Measurements from ENCODE around the gene DDX31.

The DDX31 gene

DNA sequence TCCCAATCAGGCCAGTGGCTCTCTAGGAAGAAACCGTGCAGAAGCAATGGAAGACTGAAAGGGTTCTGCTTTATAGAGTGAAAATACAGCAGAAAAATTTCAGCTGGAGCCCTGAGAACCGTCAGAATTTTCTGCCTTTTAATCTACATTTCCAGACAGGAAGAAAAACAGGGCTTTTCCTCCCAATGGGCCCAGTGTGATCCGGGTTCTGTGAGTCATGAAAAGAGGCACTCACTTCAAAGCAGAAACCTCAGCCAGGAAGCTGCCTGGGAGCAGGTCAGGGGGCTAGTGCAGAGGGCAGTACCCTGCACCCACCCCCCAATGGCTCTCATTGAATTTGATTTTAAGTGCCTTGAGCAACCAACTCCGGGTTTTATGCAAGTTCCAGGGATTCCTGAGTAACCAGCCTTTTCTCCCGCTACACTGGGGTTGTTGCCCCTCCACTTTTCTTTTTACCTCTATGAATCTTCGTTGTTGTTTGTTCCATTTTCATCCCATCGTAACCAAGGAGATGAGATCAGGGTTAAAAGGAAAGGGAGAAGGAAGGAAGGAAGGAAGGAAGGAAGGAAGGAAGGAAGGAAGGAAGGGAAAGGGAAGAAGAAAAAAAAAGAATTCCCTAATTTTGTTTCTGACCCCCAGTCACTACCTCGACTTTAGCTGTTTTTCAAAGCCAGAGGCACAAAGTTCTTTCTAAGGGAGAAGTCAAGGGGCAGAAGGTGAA is 86.0 kb downstream of the DDX31 start:
- TF ChIP-seq, protein P1, sequence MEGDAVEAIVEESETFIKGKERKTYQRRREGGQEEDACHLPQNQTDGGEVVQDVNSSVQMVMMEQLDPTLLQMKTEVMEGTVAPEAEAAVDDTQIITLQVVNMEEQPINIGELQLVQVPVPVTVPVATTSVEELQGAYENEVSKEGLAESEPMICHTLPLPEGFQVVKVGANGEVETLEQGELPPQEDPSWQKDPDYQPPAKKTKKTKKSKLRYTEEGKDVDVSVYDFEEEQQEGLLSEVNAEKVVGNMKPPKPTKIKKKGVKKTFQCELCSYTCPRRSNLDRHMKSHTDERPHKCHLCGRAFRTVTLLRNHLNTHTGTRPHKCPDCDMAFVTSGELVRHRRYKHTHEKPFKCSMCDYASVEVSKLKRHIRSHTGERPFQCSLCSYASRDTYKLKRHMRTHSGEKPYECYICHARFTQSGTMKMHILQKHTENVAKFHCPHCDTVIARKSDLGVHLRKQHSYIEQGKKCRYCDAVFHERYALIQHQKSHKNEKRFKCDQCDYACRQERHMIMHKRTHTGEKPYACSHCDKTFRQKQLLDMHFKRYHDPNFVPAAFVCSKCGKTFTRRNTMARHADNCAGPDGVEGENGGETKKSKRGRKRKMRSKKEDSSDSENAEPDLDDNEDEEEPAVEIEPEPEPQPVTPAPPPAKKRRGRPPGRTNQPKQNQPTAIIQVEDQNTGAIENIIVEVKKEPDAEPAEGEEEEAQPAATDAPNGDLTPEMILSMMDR (IDR thresholded peaks at IDR 0.05; ENCODE audit: low read depth, low read length, missing control alignments): no peak
- no peak overlapping the region for H3K4me3 ChIP-seq (ENCODE audit: low read depth, low read length)
- no peak for DNase-seq (ENCODE audit: low read depth)

DNA sequence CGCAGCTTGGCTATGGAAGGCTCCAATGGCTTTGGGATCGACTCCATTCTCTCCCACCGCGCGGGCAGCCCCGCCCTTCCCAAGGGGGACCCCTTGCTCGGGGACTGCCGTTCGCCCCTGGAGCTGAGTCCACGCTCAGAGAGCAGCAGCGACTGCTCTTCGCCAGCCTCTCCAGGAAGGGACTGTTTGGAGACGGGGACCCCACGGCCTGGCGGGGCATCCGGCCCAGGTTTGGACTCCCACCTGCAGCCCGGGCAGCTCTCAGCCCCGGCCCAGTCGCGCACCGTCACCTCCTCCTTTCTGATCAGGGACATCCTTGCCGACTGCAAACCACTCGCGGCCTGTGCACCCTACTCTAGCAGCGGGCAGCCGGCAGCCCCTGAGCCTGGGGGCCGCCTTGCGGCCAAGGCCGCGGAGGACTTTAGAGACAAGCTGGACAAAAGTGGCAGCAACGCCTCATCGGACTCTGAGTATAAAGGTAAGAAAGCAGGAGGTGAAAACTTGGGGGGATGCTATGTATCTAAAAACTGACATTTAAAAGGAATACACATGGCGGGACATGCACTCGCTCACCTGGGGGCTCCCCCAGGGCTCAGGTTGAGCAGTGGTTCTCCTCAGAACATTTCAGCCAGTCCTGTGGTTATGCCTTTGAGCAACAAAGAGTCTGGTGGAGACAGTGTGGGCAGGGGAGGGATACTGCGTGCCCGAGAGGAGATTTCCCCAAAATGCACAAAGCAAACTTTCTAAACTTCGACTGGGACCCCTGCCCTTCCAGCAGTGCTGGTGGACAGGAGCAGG is 86.8 kb downstream of the DDX31 start:
- TF ChIP-seq, protein P1 (IDR thresholded peaks at IDR 0.05; ENCODE audit: low read depth, low read length, missing control alignments): no peak

DNA sequence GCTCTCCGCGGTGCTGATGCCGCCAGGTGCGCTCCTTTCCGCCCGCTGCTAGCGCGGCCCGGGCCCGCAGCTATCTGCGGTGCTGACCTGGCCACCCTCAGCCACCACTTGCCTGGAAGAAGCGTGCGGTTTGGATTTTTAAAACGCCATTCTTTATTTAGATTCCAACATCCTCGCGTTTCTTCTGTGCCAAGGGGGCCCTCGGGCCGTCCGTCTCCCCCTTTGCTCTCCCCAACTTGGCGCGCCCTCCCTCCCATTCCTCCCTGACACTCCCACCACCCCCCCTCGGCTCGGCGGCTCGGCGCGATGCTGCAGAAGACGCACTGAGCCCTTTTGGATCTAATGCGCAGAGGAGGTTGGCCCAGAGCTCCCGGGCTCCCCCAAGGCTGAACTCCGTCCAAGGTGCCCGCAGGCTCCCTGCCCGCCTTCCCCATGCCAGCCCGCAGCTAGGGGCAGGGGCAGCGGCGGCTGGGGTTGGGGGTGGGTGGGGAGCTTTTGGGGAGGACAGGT is 87.5 kb downstream of the DDX31 start, which contains the start of gene BARHL1:
Gene BARHL1, plus strand, starts transcription at position 331 of the 510 bp plus-strand sequence. CDS start 192 bp downstream, outside the sequence.
- no peak for DNase-seq (ENCODE audit: low read depth)
- TF ChIP-seq, protein P1 (IDR thresholded peaks at IDR 0.05; ENCODE audit: low read depth, low read length, missing control alignments): no peak
- H3K4me3 ChIP-seq (ENCODE audit: low read depth, low read length): no peak within 1 kb of the TSS; the same call in 1 of the 2 replicates

More for the DNA sequence above, 86.8 kb downstream of the DDX31 start:
- DNase-seq (ENCODE audit: low read depth): no peak
- H3K4me3 ChIP-seq (ENCODE audit: low read depth, low read length): no peak overlapping the region

DNA sequence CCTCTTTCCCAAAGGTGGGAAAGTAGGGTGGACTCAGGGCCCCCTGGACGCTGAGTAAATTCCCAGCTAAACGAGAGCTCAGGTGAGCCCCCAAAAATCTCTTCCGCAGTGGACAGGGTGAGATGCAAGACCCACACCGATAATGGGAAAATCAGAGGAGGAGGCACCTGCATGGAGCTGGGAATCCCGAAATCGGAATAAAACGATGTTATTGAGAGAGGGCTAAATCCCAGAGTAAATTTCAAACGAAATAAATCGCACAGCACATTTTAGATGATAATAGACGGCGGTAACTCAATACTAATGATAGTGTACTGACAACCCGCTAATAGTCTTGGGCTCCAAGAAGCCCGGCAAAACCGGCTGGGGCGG is 90.4 kb downstream of the DDX31 start:
- no peak overlapping the region for H3K4me3 ChIP-seq (ENCODE audit: low read depth, low read length)
- DNase-seq (ENCODE audit: low read depth): no peak
- TF ChIP-seq, protein P1 (IDR thresholded peaks at IDR 0.05; ENCODE audit: low read depth, low read length, missing control alignments): no peak

DNA sequence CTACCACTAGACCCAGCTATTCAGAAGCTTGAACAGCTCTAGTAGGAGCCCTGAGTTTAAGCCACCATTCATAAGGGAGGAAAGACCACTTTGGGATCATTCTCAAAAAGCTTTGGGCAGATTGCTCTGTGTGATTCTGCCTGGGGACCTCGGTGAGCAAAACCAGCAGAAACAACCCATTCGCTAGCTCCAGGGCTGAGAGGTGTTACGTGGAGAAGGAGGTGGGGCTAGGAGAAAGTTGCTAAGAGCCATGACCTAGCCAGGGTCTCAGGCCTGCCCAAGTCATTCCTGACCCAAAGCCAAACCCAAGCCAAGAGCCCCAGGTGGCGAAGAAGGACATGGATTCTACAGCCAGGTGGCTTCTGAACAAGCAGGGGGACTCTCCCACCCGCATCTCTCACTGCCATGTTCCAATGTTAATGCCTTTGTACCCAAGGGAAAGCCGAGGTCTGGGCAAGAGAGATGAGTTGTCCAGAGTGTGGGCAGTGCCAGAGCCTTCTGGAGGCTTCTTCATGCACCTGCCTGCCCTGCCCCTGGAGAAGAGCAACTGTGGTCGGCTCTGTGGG is 91.3 kb downstream of the DDX31 start:
- no peak for DNase-seq (ENCODE audit: low read depth)
- TF ChIP-seq, protein P1 (IDR thresholded peaks at IDR 0.05; ENCODE audit: low read depth, low read length, missing control alignments): no peak

DNA sequence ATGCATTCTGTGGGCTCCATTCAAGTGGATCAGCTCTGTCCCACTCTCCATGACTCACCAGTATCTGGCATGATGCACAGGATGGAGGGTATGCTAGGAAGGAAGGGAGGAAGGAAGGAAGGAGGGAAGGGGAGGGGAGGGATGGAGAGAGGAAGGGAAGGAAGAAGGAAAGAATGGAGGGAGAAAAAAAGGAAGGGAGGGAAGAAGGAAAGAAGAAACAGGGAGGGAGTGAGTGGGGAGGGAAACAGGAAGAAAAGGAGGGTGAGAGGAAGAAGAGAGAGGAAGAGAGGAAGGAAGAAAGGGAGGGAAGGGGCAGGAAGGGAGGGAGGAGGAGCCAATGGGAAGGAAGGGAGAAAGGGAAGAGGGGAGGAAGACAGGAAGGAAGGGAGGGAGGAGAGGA is 92.7 kb downstream of the DDX31 start:
- TF ChIP-seq, protein P1 (IDR thresholded peaks at IDR 0.05; ENCODE audit: low read depth, low read length, missing control alignments): no peak
- no peak for DNase-seq (ENCODE audit: low read depth)
- H3K4me3 ChIP-seq (ENCODE audit: low read depth, low read length): no peak overlapping the region

More for the DNA sequence above, 91.3 kb downstream of the DDX31 start:
- H3K4me3 ChIP-seq (ENCODE audit: low read depth, low read length): no peak overlapping the region

All from GM12864 (cell line).